Measurements from ENCODE around the gene TC2N. TPM values are rescaled to one million over a fixed set of nuclear protein-coding genes. Genes with fewer than 3 reads are reported as not detected.

The TC2N gene
- total RNA-seq: 10 to 100 TPM; 67.6 to 93.4 TPM

DNA sequence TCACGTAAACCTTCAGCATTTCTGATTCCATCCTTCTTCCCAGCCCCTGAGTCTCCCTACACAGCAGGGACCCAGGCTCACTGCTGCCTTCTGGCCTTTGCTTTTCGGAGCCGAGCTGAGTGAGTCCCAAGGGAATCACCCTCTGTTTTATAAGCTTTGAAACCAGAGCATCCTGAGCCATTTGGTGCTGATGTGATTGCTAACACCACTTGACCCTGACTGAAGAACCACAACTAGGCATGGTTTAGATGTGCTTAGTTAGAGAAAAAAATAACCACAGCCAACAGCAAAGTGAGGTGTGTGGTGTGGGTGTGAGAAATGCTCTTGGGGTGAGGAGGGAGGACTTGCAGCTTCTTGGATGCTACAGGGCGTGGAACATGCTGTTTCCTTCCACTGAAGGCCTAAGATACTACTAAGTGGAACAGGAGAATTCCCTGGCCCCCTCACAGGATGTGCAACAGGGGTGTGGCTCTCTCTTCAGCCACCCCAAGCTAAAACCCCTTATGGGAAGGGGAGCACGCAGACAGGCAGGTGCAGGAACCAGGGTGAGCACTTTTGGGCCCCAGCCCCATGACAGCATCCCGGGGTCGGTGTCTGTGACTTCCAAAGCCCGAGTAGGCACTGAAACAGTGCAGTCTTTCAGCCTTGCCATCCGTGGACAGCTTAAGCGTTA is at the start of gene TC2N:
Gene TC2N, minus strand, starts transcription at position 221 of the 673 bp plus-strand sequence. CDS start 53,767 bp downstream, outside the sequence.
- Histone ChIP-seq H3K4me3 (no peak within 1 kb of the TSS), H3K9me3 (no peaks in the 10 kb centered on the region), H3K27ac (no peak within 1 kb of the TSS), H3K27me3 (no peaks in the 10 kb centered on the region), H3K4me1 (peaks cover 11% of the 10 kb centered on the region), H3K36me3 (no peaks in the 10 kb centered on the region), H3K9ac (ENCODE audit: low read depth in 2 of 2, low read length in 2 of 2) (no peak within 1 kb of the TSS)
- TF ChIP-seq, protein P1, sequence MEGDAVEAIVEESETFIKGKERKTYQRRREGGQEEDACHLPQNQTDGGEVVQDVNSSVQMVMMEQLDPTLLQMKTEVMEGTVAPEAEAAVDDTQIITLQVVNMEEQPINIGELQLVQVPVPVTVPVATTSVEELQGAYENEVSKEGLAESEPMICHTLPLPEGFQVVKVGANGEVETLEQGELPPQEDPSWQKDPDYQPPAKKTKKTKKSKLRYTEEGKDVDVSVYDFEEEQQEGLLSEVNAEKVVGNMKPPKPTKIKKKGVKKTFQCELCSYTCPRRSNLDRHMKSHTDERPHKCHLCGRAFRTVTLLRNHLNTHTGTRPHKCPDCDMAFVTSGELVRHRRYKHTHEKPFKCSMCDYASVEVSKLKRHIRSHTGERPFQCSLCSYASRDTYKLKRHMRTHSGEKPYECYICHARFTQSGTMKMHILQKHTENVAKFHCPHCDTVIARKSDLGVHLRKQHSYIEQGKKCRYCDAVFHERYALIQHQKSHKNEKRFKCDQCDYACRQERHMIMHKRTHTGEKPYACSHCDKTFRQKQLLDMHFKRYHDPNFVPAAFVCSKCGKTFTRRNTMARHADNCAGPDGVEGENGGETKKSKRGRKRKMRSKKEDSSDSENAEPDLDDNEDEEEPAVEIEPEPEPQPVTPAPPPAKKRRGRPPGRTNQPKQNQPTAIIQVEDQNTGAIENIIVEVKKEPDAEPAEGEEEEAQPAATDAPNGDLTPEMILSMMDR (IDR thresholded peaks at IDR 0.05): no peak
- intact Hi-C loops (cut with DNase I): no loop called here
- no peak for DNase-seq

DNA sequence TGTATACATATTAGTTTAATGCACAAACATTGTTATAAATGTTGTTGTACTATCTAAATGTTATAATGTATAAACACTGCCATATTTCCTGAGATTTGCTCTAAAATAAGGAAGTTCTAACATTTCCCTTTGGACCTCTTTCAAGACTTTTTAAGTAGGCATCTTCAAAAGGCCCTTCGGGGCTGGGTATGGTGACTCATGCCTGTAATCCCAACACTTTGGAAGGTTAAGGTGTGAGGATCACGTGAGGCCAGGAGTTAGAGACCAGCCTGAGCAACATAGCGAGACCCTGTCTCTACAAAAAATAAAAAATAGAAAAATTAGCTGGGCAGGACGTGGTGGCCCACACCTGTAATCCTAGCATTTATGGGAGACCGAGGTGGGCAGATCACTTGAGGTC is 44.7 kb upstream of the TC2N start:
- H3K4me3 ChIP-seq: no peak overlapping the region
- H3K9me3 ChIP-seq: no peaks in the 10 kb centered on the region
- no peaks in the 10 kb centered on the region for H3K36me3 ChIP-seq
- TF ChIP-seq, protein P1 (IDR thresholded peaks at IDR 0.05): peak; percentile 1
- no peak overlapping the region for H3K9ac ChIP-seq (ENCODE audit: low read depth in 2 of 2, low read length in 2 of 2)
- no peaks in the 10 kb centered on the region for H3K27me3 ChIP-seq
- no peak overlapping the region for H3K27ac ChIP-seq
- intact Hi-C loops (cut with DNase I): loop anchor here (10.0 kb wide), 1 partner anchor 407 kb away; no protein-coding TSS in a partner anchor
- H3K4me1 ChIP-seq: no peaks in the 10 kb centered on the region
- DNase-seq: no peak

DNA sequence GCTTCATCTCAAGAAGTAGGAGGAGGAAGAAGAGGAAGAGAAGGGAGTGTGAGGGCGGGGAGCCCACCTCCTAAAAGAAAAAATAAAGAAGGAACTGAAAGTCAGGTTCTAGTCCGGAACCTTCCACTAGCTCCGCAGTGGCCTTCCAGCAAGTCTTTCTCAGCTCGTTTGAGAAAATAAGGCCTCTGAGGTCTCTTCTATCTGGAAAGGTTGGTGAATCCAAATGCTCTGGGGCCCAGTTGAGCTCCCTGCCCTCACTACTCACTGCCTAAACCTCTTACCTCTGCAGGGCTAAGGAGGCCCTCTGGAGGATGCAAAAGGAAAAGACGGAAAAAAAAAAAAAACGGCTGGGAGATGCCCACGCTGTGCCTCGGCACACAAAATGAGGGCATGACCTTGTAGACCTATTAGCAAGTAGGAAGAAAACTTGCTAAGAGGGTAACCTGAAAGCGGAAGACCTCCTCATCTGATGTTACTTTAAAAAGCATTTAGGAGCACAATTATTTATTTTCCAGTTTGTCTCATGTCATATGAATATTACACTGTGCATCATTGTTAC is 44.2 kb upstream of the TC2N start:
- Histone ChIP-seq H3K27ac (no peak overlapping the region), H3K4me3 (no peak overlapping the region), H3K27me3 (no peaks in the 10 kb centered on the region), H3K36me3 (no peaks in the 10 kb centered on the region), H3K4me1 (peaks cover 3% of the 10 kb centered on the region), H3K9me3 (no peaks in the 10 kb centered on the region), H3K9ac (ENCODE audit: low read depth in 2 of 2, low read length in 2 of 2) (no peak overlapping the region)
- intact Hi-C loops (cut with DNase I): loop anchor here (10.0 kb wide), 1 partner anchor 407 kb away; no protein-coding TSS in a partner anchor
- TF ChIP-seq, protein P1 (IDR thresholded peaks at IDR 0.05): peak; percentile 49
- peak; percentile 39 for DNase-seq

DNA sequence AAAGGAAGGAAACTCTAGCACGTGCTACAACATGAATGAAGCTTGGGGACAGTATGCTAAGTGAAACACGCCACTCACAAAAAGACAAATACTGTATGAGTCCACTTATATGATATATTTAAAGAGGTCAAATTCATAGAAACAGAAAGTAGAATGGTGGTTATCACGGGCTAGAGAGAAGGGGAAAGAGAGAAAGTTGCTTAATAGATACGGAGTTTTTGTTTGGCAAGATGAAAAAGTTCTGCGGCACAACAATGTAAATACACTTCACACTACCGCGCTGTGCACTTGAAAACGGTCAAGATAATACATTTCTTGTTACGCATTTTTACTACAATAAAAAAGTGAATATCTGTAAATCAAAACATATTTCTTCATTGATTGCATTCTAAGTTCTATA is 42.9 kb upstream of the TC2N start:
- H3K27ac ChIP-seq: no peak overlapping the region
- no peak overlapping the region for H3K4me3 ChIP-seq
- no peak for DNase-seq
- H3K9ac ChIP-seq (ENCODE audit: low read depth in 2 of 2, low read length in 2 of 2): no peak overlapping the region
- peaks cover 4% of the 10 kb centered on the region for H3K4me1 ChIP-seq
- no peaks in the 10 kb centered on the region for H3K27me3 ChIP-seq
- no peaks in the 10 kb centered on the region for H3K9me3 ChIP-seq
- TF ChIP-seq, protein P1 (IDR thresholded peaks at IDR 0.05): no peak
- H3K36me3 ChIP-seq: no peaks in the 10 kb centered on the region
- intact Hi-C loops (cut with DNase I): loop anchor here (10.0 kb wide), 1 partner anchor 405 kb away; no protein-coding TSS in a partner anchor

DNA sequence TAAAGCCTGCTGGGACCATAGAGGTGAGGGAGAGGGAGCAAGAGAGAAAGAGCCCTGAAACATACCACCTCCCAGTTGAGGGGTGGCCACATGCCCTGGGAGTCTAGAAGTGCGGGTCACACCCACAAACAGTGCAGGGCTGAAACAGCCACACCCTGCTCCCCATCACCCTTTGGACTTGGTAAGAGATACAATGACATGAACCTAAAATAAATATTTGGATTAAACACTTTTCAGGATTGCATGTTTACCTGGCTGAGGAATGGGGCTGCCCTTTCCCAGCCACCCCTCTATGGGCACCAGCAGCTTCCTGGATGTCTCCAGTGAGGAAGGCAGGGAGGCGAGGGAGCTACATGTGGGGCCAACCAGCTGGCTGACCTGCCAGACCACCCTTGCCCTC is 39.0 kb upstream of the TC2N start:
- TF ChIP-seq, protein P1 (IDR thresholded peaks at IDR 0.05): no peak
- Histone ChIP-seq H3K9me3 (no peaks in the 10 kb centered on the region), H3K27ac (no peak overlapping the region), H3K4me3 (no peak overlapping the region), H3K4me1 (peaks cover 4% of the 10 kb centered on the region), H3K27me3 (no peaks in the 10 kb centered on the region), H3K36me3 (no peaks in the 10 kb centered on the region), H3K9ac (ENCODE audit: low read depth in 2 of 2, low read length in 2 of 2) (no peak overlapping the region)
- peak; percentile 50 for DNase-seq
- intact Hi-C loops (cut with DNase I): no loop called here
